CD4-positive, alpha-beta T cell treated with Interleukin-10 for 1 hour (primary cell): ENCODE results near the gene RAPGEF1.

Experiments
- DNase-seq: peaks from one replicate; pipeline ENCODE4 v3.0.0-alpha.2; 2020

RAPGEF1 gene

DNA sequence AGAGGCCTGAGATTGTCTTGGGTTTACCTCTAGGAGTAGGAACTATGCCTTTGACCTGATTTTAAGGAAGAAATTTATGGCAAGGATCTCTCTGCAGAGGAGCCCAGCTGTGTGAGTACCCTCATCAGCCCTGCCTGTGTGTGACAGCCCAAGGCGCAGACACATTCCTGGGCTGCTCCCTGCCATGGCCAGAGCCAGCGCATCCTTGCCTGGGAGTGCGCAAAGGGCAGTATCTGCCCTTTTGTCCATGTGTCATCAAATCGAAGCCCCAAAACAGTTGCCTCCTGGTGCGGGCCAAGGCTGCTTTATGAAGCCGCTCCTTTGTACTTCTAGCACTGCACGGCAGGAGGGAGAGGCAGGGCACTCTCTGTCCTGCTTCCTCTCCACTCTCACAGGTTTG, 142.6 kb downstream of the RAPGEF1 start:
- DNase-seq = no peak

GRCh38 chr9:131596430-131596743, 143.5 kb downstream of the RAPGEF1 start:
- no peak for DNase-seq

- no peak for DNase-seq
Observed at GRCh38 chr9:131595696-131596429, 144.0 kb downstream of the RAPGEF1 start.

GRCh38 chr9:131594906-131595665, 144.8 kb downstream of the RAPGEF1 start:
- DNase-seq = no peak

DNA sequence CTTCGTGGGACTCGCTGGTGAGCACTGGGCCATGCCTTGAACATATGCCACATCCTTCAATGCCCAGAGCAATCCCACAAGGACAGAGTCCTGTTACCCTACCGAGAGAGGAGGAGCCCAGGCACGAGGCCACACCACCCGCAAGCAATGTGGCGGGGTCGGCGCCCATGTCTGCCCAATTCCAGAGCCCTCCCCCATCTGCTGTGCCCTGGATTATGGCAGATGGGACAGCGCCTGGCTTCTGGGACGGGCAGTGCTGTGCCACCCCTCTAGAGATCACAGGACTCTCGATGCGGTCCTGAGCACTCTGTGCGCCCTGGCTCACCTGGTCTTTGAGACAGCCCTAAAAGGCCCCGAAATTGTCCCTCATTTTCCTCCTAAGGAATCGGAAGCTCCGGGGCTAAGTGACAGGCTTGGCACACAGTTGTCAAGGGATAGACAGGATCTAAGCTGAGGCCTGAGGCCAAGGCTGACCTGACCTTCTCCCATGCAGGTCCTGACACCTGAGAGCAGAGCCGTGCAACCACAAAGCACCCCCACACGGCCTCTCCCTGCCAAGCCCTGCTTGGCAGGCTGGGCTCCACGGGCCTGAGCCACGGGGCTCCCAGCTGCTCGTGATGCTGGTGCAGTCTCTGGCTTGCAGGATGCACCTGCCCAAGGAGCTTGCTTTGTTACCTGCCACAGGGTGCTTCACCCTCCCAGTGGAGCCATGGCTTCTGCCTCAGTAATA, 145.8 kb downstream of the RAPGEF1 start:
- no peak for DNase-seq

GRCh38 chr9:131593091-131593820, 146.6 kb downstream of the RAPGEF1 start:
- no peak for DNase-seq

DNA sequence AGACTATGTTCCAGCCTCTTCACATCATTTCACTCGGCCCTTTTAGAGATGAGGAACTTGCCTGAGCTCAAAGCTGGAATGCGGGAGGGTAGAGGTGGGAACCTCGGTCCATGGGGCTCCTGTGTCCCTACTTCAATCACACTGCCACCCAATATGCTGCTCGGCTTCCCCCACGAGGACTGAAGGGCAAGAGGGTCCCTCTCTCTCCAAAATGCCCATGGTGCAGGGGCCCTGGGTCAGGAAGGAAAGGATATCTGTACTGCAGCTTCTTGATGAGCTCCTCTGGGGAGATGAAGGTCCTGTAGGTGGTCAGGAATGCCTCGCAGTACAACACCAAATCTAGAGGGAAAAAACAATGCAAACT, 148.0 kb downstream of the RAPGEF1 start:
- DNase-seq = no peak

- DNase-seq = peak; percentile 82
Observed at GRCh38 chr9:131590907-131591844, 148.7 kb downstream of the RAPGEF1 start.

- peak; percentile 19 for DNase-seq
Observed at GRCh38 chr9:131590449-131590848, 149.4 kb downstream of the RAPGEF1 start.

DNA sequence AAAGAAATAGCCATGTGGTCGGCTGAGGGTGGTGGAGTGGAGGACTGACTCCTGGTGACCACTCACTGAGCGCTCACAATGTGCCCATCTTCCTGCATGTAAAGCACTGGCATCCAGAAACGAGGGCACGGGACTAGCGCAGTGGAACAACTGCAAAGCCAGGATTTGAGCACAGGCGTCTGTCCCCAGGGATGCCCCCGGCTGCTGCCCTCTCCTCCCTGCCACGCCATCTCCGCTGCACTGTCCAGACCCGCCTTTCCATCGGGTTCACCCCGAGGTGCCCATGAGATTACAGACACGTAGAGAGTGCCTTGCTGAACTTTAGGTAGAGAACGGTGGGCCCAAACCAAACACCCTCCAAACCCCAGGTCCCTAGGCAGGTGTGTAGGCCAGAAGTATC, 149.9 kb downstream of the RAPGEF1 start:
- DNase-seq = no peak

GRCh38 chr9:131589124-131589711, 150.7 kb downstream of the RAPGEF1 start:
- DNase-seq = no peak

- DNase-seq = no peak
Observed at GRCh38 chr9:131588396-131588795, 151.5 kb downstream of the RAPGEF1 start.

GRCh38 chr9:131587906-131588305, 152.0 kb downstream of the RAPGEF1 start:
- no peak for DNase-seq

GRCh38 chr9:131587331-131587730, 152.5 kb downstream of the RAPGEF1 start:
- no peak for DNase-seq

GRCh38 chr9:131585375-131585774, 154.5 kb downstream of the RAPGEF1 start:
- DNase-seq = peak; percentile 69

GRCh38 chr9:131584858-131585257, 155.0 kb downstream of the RAPGEF1 start:
- no peak for DNase-seq

DNA sequence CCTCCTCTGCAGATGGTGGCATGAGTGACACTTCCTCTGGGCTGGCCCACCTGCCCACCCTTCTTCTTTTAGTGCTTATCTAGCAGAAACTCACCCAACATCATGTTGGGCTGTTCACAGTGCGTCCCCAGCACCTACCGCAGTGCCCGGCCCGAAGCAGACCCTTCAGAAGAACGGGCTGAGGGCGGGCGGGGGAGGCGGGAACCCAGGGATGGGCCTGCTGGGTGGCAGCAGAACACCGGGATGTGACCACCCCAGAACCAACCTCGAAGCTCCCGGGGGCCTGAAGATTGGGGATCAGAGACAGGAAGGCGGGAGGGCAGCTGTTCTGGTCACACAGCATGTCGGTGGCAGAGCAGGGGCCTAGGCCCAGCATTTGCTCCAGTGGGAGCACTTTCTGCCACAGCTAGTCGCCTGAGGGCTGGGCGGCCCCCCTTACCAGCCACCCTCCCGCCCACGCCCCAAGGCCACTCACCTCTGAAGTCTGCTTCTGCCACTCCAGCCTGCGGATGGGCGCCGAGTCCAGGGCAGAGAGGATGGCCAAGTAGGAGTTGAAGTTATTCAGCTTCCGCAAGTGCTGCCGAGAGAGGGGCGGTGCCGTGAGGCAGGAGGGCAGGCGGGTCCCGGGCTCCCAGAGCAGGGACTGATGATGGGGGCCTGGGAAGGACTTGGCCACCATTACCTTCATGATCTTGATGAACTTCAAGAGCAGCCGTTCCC, 155.9 kb downstream of the RAPGEF1 start:
- DNase-seq = no peak

DNA sequence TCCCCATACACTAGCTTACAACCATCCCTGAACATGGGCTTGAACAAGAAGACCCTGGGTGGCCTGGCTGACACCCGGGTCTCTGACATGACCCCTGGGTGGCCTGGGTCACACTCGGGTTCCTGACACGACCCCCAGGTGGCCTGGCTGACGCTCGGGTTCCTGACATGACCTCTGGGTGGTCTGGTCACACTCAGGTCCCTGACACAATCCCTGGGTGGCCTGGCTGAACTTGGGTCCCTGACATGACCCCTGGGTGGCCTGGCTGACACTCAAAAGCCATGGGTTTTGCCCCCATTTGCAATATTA, 156.6 kb downstream of the RAPGEF1 start:
- DNase-seq = no peak

GRCh38 chr9:131582466-131583336, 157.2 kb downstream of the RAPGEF1 start:
- DNase-seq = no peak

DNA sequence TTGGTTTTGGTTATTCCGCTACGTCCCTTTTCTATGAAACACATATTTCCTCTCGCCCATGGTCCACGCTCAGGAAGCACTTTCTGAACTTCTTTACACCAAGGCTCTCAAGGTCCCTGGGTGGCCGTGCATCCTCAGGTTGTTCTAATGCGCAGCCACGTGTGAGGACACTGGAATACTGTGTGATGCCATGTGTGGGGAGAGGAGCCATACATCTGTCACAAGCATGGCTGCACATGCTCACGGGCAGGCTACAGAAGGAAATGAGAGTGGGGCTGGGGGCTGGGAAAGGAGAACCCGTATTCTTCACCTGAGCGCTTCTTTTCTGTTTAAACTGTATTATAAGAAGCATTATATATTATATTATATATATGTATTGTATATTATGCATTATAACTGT, 157.8 kb downstream of the RAPGEF1 start:
- no peak for DNase-seq
